HG03066 (cell line): ENCODE measurements around the gene FUT6.
"Not testable (repeated sequence)": the region's sequence is repeated elsewhere in the genome, so short reads cannot be mapped to it uniquely, and the experiment has no call there.

Experiments
- ATAC-seq: cut with Tn5 transposase; IDR thresholded peaks from one replicate; pipeline ENCODE4 v1.9.1; 2021; ENCODE audit warnings: low read depth; ENCODE audit not compliant: unreplicated experiment

FUT6 gene

GRCh38 chr19:5863030-5863665 lies 23.6 kb upstream of the FUT6 start:
- no peak for ATAC-seq

DNA sequence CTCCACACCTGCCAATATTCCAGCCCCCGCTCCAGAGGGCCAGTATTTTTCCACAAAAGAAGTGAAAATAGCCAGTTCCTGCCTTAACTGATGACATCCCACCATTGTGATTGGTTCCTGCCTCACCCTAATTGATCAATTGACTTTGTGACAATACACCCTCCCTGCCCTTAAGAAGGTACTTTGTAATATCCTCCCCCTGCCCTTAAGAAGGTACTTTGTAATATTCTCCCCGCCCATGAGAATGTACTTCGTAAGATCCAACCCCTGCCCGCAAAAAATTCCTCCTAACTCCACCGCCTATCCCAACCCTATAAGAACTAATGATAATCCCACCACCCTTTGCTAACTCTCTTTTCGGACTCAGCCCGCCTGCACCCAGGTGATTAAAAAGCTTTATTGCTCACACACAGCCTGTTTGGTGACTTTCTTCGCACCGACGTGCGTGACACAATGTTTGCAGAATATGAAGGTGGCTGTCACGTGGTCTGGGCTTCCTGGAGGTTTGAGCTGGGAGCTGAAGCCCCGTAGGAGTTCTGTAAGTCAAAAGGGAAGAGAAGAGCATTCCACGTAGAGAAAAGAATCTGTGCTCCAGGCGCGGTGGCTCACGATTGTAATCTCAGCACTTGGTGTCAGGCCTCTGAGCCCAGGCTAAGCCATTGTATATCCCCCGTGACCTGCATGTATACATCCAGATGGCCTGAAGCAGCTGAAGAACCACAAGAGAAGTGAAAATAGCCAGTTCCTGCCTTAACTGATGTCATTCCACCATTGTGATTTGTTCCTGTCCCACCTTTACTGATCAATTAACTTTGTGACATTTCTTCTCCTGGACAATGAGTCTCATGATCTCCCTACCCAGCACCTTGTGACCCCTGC lies 17.9 kb upstream of the FUT6 start:
- no peak for ATAC-seq

DNA sequence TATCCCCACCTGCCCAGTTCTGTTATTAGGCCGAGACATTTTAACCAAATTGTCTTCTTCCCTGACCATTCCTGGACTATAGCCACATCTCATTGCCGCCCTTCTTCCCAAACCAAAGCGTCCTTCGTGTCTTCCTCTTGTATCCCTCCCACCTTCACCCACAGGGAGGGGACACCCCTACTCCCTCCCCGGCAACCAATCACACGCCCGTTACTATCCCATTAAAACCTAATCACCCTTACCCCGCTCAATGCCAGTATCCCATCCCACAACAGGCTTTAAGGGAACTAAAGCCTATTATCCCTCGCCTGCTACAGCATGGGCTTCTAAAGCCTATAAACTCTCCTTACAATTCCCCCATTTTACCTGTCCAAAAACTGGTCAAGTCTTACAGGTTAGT lies 15.6 kb upstream of the FUT6 start:
- ATAC-seq, result not testable (repeated sequence)

GRCh38 chr19:5854121-5854520 lies 14.6 kb upstream of the FUT6 start:
- not testable (repeated sequence) for ATAC-seq

DNA sequence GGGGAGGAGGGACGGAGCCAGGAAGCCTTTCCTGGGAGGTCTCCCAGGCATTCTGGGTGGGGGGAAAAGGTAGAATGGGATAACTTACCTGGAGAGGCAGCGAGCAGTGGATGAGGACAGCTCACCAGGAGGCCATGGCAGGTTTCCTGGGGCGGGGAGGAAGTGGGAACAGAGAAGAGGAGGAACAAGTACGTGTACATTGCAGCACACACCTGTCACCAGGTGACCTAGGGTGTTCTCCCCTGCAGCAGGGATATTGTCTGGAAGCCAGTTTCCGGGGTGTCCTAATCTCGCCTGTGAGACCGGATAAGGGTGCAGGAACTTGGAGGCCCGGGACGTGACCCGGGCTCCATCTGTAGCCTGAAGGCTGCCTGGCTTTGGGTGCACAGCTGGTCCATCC lies 11.8 kb upstream of the FUT6 start, which contains the start of gene FUT3:
Gene FUT3 (minus strand): TSS at position 148 of the 400 bp plus-strand sequence.
- no peak for ATAC-seq

DNA sequence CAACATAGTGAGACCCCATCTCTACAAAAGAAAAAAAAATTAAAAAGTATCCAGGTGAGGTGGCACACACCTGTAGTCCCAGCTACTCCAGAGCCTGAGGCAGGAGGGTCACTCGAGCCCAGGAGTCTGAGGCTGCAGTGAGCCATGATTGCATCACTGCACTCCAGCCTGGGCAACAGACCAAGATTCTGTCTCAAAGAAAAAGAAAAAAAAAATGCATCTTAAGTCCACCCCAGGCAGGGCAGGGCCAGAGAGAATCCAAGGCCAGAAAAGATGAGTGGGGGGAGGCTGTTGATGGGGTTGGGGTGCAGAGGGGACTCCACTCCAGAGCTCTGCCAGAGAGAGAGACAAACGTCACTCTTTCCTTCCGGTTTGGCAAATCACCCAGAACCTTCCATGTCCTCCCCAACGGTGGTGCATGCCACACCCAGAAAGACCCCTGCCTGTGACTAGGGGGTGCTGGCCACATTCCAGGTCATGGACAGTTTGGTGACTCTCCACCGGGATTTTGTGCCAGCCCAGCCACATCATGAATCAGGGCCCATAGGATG lies 11.3 kb upstream of the FUT6 start:
- no peak for ATAC-seq

- ATAC-seq, result no peak
Measured at GRCh38 chr19:5850189-5850588, 10.7 kb upstream of the FUT6 start.

- ATAC-seq, result not testable (repeated sequence)
Measured at GRCh38 chr19:5848621-5849020, 9.1 kb upstream of the FUT6 start.

DNA sequence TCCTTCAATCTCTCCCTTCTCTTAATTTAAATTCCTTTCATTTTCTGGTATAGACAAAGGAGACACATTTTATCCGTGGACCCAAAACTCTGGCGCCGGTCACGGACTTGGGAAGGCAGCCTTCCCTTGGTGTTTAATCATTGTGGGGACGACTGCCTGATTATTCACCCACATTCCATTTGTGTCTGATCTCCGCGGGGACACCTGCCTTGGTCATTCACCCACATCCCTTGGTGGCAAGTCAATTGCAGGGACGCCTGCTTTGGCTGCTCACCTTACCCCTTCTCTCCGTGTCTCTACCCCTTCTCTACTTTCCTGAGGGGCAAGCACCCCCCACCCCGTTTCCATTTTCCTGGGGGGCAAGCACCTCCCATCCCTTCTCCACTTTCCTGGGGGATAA lies 8.3 kb upstream of the FUT6 start:
- ATAC-seq, result not testable (repeated sequence)

- ATAC-seq, result no peak
Measured at GRCh38 chr19:5844456-5845433, 5.2 kb upstream of the FUT6 start.

- no peak for ATAC-seq
Measured at GRCh38 chr19:5843295-5843927, 3.9 kb upstream of the FUT6 start.

GRCh38 chr19:5841735-5842111 lies 2.2 kb upstream of the FUT6 start:
- not testable (repeated sequence) for ATAC-seq

GRCh38 chr19:5838353-5839064 lies 993 bp downstream of the FUT6 start:
- ATAC-seq, result no peak

GRCh38 chr19:5837761-5838352 lies 1.6 kb downstream of the FUT6 start:
- ATAC-seq, result no peak

GRCh38 chr19:5832527-5833216 lies 6.8 kb downstream of the FUT6 start:
- no peak for ATAC-seq

- no peak for ATAC-seq
Measured at GRCh38 chr19:5832061-5832460, 7.4 kb downstream of the FUT6 start.

DNA sequence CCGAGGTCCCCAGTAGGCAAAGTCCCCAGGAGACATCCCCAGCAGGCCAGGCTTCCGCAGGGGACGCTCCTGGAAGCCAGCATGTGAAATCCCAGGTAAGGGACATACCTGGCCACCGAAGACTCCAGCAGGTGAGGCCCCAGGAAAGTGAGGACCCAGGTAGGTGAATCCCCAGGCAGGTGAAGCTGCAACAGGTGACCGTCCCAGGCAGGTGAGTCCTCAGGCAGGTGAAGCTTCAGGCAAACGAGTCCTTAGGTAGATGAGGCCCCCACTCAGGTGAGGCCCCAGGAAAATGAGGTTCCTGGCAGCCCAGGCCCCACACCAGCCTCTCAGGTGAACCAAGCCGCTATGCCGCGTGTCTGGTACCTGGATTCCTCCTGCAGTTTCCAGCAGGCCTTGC lies 8.3 kb downstream of the FUT6 start:
- ATAC-seq, result no peak

DNA sequence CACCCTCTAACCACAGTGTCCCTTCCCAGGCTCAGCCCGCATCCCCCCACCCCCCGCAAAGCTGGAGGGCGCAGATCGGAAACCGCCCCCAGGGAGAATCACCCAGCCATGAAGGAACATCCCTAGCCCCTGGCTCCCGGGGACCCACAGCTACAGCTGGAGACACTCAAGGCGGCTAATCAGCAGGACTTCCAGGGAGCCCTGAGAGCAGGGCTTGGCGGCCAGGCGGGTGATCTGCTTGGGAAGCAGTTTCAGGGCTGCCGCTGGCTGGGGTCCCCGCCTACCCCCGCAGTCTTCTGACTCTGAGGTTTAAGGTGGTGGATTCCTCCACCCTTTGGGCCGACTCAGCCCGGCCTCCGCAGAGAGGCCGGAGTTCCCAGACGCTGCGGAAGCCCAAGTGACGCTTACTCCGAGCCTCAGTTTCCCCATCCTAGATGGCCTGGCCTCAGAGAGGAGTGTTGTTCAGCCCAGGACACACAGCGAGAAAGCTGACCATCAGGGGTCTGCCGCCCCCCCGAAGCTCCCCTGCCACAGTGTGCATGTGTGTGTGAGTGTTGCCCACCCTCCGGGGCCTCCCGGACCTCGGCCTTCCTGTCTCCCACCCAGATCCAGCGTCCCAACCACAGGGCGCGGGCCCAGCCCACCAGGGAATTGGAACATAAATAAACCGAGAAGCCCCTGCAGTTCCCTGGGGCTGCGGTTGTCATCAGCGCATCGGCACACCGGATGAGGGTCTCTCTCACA lies 9.8 kb downstream of the FUT6 start:
- no peak for ATAC-seq
